K562 (cell line): ENCODE data around the gene CASTOR1. TPM values are rescaled to one million over a fixed set of nuclear protein-coding genes. Genes with fewer than 3 reads are reported as not detected.
A peak's percentile ranks its signal among the peaks of the same experiment; 100 is the strongest.

ENCODE experiments used
- ARID1B ChIP-seq: fragments of 450-650 bp; IDR thresholded peaks from 2 replicates; pipeline ENCODE4 v1.6.1; 2016; ENCODE audit warnings: antibody characterized with exemption, mild to moderate bottlenecking, inconsistent platforms
- CC2D1A ChIP-seq: fragments of 450-650 bp; IDR thresholded peaks from 2 replicates; pipeline ENCODE4 v1.6.1; 2017; ENCODE audit warnings: mild to moderate bottlenecking
- CHD4 ChIP-seq: fragments of 200-600 bp; sonication (generic); IDR thresholded peaks from 3 replicates; pipeline ENCODE4 v1.6.1; 2012; ENCODE audit warnings: low read depth, mild to moderate bottlenecking, mixed read lengths, low read length, inconsistent platforms; ENCODE audit not compliant: insufficient read depth, insufficient replicate concordance, poor library complexity, severe bottlenecking
- DPF2 ChIP-seq: fragments of 450-650 bp; IDR thresholded peaks from 2 replicates; pipeline ENCODE4 v1.6.1; 2016
- ESRRA ChIP-seq: fragments of 450-650 bp; IDR thresholded peaks from 2 replicates; pipeline ENCODE4 v1.6.1; 2014; ENCODE audit warnings: low read depth, mild to moderate bottlenecking, moderate library complexity, borderline replicate concordance
- FOXJ3 ChIP-seq: sonication (generic); formaldehyde crosslinking; IDR thresholded peaks from 2 replicates; pipeline ENCODE4 v1.4.0; 2020; ENCODE audit warnings: mild to moderate bottlenecking, missing genetic modification reagents
- HOXB6 ChIP-seq: fragments of 250-450 bp; sonication (Bioruptor Pico); IDR thresholded peaks from 2 replicates; pipeline ENCODE4 v1.5.1; 2022; ENCODE audit warnings: mild to moderate bottlenecking, borderline replicate concordance
- NCOA6 ChIP-seq: fragments of 450-650 bp; IDR thresholded peaks from 2 replicates; pipeline ENCODE4 v1.6.1; 2017; ENCODE audit warnings: mild to moderate bottlenecking
- SREBF1 ChIP-seq: fragments of 150-350 bp; IDR thresholded peaks from 2 replicates; pipeline ENCODE4 v1.6.1; 2014; ENCODE audit warnings: antibody characterized with exemption, low read depth, low read length, borderline replicate concordance
- TAL1 ChIP-seq: fragments of 450-650 bp; IDR thresholded peaks from 2 replicates; pipeline ENCODE4 v1.6.1; 2016; ENCODE audit warnings: mild to moderate bottlenecking
- TCF3 ChIP-seq: sonication (generic); formaldehyde crosslinking; IDR thresholded peaks from 2 replicates; pipeline ENCODE4 v1.4.0; 2020; ENCODE audit warnings: mild to moderate bottlenecking, missing genetic modification reagents
- ZBTB40 ChIP-seq, 2 experiments: fragments of 450-650 bp in 1 of 2; sonication (generic) in 1 of 2; formaldehyde crosslinking in 1 of 2; IDR thresholded peaks; 2 replicates each; pipeline versions ENCODE4 v1.7.1 to v1.9.0; 2016 to 2022; ENCODE audit warnings: inconsistent platforms in 1 of 2, mild to moderate bottlenecking in 1 of 2, missing genetic modification reagents in 1 of 2
- polyA plus RNA-seq, 8 experiments: library from polyadenylated mRNA; depleted of rRNA in 4 of 8; stranded (reverse) in 5 of 8; unstranded in 3 of 8; fragments of >200 nt; fragmentation: Nextera tagmentation in 2 of 8; fragmentation: Illumina TruSeq in 1 of 8; extraction: Ambion mirVana in 2 of 8; extraction: Trizol in 1 of 8; gene quantifications; 2 replicates each; pipeline versions ENCODE4 v1.2.1 to v1.2.3, GENCODE V29; 2011 to 2014; ENCODE audit warnings: inconsistent platforms in 1 of 8, missing spikeins in 1 of 8
- total RNA-seq, 7 experiments: library from RNA; depleted of rRNA in 6 of 7; stranded (reverse); fragments of >200 nt in 6 of 7; fragmentation: Illumina TruSeq in 2 of 7; extraction: Trizol in 2 of 7; gene quantifications; 2 replicates each; pipeline versions ENCODE4 v1.2.1 to v1.2.3, GENCODE V29; 2011 to 2021; ENCODE audit warnings: low replicate concordance in 1 of 7
- TF ChIP-seq, protein P1 (sequence below): fragments of 450-650 bp; formaldehyde crosslinking; IDR thresholded peaks from 2 replicates; pipeline ENCODE4 v1.4.0; 2020; ENCODE audit warnings: mild to moderate bottlenecking, moderate library complexity
- TF ChIP-seq, protein P2 (sequence below): conservative IDR thresholded peaks from 2 replicates; pipeline ENCODE4 v1.6.1; 2011; ENCODE audit warnings: low read depth, mild to moderate bottlenecking, low read length; ENCODE audit not compliant: control insufficient read depth

Gene CASTOR1
- total and polyA plus RNA-seq, 9 of the 15 experiments (the other 6 are each of a cell fraction or from before 2014, with no cell fraction given): 0.35 to 2.6 (median 1.1) TPM

GRCh38 chr22:30305906-30306626, 16.8 kb upstream of the CASTOR1 start (continued):
- no peak for TF ChIP-seq ZBTB40 (IDR thresholded peaks at IDR 0.05)
- TF ChIP-seq ZBTB40 (CRISPR knock-in tag; IDR thresholded peaks at IDR 0.05): no peak
- TF ChIP-seq NCOA6: no peak
- TF ChIP-seq CC2D1A: peak; percentile 53; the same call in 1 of the 2 replicates
- no peak for TF ChIP-seq SREBF1
- peak; percentile 39; the same call in 1 of the 2 replicates for TF ChIP-seq TAL1
- peak; percentile 63 for TF ChIP-seq DPF2
- TF ChIP-seq, protein P1, sequence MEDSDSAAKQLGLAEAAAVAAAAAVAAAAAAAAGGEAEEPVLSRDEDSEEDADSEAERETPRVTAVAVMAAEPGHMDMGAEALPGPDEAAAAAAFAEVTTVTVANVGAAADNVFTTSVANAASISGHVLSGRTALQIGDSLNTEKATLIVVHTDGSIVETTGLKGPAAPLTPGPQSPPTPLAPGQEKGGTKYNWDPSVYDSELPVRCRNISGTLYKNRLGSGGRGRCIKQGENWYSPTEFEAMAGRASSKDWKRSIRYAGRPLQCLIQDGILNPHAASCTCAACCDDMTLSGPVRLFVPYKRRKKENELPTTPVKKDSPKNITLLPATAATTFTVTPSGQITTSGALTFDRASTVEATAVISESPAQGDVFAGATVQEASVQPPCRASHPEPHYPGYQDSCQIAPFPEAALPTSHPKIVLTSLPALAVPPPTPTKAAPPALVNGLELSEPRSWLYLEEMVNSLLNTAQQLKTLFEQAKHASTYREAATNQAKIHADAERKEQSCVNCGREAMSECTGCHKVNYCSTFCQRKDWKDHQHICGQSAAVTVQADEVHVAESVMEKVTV (CRISPR knock-in tag): no peak
- peak; percentile 92 for TF ChIP-seq ESRRA
- no peak for TF ChIP-seq HOXB6 (CRISPR knock-in tag)
- peak; percentile 15; the same call in 1 of the 2 replicates for TF ChIP-seq TCF3 (CRISPR knock-in tag)
- peak; percentile 64 for TF ChIP-seq CHD4
- no peak for TF ChIP-seq FOXJ3 (CRISPR knock-in tag)
- peak; percentile 64; the same call in 1 of the 2 replicates for TF ChIP-seq ARID1B
- TF ChIP-seq, protein P2, sequence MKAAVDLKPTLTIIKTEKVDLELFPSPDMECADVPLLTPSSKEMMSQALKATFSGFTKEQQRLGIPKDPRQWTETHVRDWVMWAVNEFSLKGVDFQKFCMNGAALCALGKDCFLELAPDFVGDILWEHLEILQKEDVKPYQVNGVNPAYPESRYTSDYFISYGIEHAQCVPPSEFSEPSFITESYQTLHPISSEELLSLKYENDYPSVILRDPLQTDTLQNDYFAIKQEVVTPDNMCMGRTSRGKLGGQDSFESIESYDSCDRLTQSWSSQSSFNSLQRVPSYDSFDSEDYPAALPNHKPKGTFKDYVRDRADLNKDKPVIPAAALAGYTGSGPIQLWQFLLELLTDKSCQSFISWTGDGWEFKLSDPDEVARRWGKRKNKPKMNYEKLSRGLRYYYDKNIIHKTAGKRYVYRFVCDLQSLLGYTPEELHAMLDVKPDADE: no peak
